NCI-H524 (cell line): Measurements from ENCODE around the gene R3HDM2.

ENCODE experiments used
- DNase-seq, 2 experiments: peaks; one replicate each; lab custom pipeline; 2025; lab: John Stamatoyannopoulos, UW

Gene R3HDM2

DNA sequence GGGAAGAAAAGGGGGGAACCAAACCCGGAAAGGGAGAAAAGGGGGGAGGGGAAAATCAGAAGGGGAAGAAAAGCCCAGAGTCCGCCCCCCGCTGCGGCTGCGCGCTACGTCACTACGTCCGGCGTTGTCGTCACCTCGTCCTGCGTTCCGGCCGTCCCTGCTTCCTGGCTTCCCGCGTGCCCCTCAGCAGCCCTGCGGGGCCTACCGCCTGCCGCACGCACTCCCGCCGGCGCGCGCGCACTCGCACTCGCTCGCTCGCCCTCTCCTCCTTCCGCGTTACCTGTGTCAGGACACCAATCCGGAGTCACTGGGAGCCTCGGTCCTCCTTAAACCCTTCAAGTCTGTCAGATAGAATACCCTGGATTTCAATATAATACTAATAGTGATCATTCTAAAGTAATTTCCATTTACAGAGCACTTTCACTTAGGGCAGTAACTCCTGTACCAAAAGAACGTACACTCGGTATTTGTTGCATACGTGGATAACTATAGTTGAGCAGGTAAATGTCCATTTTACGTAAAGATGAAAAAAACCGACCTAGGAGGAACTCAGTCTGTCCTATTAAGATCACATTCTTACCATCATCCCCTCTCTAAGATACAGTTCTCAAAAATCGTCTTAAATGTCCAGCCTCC lies at the start of gene R3HDM2:
Gene R3HDM2 (minus strand): TSS at position 113 of the 636 bp plus-strand sequence. CDS start 120,615 bp downstream, outside the sequence.
- peak; percentile 89 to 91 for DNase-seq

- no peak for DNase-seq
Observed at GRCh38 chr12:57479376-57480115, 48.7 kb upstream of the R3HDM2 start, which contains the start of gene ARHGAP9. TSS of gene ARHGAP9 (minus strand) at chr12:57479866. CDS start at chr12:57479406, 460 bp downstream.

DNA sequence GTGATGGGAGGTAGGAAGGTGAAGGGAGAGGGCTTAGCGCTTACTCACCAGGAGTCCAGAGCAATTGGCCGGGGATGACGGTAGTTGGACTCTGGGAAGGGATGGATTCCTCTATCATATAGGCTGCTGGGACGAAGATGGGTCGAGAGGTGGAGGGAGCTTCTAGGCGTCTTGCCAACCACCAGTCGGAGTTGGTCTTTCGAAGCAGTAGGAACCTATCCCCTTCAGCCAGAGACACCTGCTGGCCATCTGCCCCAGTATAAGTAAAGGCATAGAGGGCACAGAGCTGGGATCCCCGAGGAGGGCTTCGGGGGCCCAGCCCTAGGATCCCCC lies 48.2 kb upstream of the R3HDM2 start:
- DNase-seq = peak in 1 of 2 experiments; percentile 28

- DNase-seq = no peak
Observed at GRCh38 chr12:57477710-57478681, 47.2 kb upstream of the R3HDM2 start.

GRCh38 chr12:57476993-57477709 lies 46.3 kb upstream of the R3HDM2 start:
- DNase-seq = no peak

DNA sequence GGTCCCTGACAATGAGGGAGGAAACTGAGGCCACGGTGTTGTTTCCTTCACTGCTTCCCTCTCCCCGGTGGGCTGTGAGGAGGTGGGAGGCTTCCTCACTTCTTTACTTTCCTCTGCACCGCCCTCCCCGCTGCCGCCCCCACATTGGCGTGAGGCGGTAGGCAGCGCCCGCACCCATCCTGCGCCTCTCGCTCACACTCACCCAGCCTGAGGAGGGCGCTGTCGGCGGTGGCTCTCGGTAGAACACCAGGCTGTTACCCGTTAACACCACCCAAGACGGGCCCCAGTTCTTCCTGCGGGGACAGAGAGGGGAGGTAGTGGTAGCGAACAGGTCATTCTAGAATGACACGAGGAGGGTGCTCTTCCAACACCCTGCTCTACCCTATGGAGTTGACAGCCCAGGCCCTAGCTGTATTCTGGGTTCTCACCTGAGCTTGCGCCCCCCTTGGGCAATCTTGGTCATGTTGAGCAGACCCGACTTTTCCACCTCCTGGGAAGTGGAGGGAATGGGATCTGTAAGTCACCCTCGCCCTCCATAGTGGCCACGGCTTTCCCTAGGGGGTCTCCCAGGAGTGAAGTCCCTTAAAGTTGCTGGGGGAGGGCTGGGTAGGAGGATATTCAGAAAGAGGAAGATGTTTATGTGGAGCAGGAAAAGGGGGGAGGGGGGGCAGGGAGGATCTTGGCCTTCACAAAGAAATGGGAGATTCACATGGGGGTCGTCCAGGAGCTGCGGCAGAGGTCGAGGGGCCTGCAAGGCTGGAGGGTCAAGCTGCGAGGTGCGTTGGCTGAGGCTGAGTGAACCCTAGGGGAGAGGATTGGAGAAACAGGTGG lies 45.5 kb upstream of the R3HDM2 start:
- DNase-seq = no peak

GRCh38 chr12:57475271-57476161 lies 44.7 kb upstream of the R3HDM2 start:
- no peak for DNase-seq

DNA sequence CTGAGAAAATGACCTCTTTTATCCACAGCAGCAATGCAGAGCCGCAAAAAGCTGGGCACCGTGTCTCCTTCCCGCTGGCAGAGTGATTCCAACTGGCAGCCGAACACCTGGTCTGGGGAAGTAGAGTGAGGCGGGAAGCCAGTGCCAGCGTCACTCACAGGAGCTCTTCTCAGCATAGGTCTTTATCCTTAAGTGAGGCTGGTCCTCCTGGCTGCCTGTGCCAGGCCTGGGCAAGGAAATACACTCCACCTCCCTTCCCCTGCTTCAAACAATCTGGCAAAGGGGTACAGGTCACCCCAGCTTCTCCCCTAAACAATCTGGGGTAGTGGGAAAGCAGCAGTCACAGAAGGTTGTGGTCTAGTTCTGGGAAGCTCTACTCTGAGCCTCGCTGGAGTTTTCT lies 44.0 kb upstream of the R3HDM2 start:
- DNase-seq = no peak

DNA sequence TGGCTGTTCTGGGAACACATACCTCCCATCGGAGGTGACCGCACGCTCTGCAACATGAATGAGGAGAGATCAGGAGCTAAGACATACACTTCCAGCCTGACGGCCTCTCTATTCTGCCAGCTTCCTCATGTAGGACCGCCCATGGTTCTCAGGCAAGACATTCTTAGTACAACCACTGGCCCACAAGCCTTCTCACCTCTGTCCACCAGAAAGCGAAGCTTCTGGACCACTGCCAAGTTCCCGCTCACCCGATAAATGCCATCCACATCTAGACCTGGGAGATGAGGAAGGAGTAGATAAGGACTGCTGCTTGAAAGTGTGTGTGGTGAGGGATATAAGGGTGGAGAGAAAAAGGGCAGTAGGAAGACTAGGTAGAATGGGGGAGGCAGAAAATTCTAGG lies 43.6 kb upstream of the R3HDM2 start:
- DNase-seq = no peak

GRCh38 chr12:57473886-57474285 lies 43.0 kb upstream of the R3HDM2 start:
- no peak for DNase-seq

DNA sequence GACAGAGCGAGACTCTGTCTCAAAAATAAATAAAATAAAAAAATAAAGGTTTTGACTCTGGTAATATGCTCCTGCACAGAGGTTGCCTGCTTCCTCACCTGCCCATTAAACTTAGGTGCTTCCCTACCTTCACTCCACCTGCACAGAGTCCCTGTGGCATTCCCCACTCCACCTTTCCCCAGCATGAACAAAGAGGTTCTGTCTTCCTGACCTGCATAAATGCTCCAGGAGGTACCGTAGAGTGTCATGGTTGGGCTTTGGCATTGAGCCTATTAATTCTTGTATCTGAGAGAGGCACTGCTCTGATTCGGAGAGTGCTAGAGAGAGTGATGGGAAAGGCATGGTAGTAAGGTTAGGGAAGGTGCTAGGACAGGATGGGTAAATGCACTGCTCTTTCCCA lies 42.5 kb upstream of the R3HDM2 start:
- no peak for DNase-seq

DNA sequence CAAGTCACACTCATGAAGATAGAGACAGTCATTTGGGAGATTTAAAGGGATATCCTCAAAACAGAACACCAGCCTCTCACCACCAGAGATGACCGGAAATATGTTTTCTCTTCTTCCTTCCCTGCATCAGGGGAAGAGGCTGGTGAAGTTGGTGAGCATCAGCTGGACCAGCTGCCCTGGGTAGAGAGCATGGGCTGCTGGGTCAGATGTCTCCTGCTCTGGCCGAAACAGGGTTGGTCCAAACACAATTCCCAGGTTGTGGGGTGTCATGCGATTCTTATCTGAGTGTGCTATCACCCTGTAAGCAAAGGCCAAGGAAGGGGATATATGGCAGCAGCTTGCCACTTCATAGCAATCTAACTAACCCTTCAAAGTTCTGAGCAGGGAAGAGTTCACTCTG lies 41.5 kb upstream of the R3HDM2 start:
- DNase-seq = no peak

DNA sequence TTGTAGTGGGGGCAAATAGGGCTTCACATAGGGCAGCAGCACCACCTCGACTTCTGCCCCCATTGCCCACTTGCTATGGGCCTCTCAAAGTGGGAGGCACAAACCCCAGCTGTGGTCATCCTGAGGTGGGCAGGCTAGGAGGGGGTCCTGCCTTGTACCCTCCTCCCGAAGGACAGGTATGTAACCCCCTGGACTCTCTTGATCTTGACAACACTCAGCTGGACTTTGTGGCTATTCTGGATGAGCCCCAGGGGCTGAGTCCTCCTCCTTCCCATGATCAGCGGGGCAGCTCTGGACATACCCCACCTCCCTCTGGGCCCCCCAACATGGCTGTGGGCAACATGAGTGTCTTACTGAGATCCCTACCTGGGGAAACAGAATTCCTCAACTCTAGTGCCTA lies 40.8 kb upstream of the R3HDM2 start:
- no peak for DNase-seq

GRCh38 chr12:57470970-57471656 lies 40.3 kb upstream of the R3HDM2 start:
- no peak for DNase-seq

- DNase-seq = no peak
Observed at GRCh38 chr12:57470286-57470969, 39.6 kb upstream of the R3HDM2 start.

DNA sequence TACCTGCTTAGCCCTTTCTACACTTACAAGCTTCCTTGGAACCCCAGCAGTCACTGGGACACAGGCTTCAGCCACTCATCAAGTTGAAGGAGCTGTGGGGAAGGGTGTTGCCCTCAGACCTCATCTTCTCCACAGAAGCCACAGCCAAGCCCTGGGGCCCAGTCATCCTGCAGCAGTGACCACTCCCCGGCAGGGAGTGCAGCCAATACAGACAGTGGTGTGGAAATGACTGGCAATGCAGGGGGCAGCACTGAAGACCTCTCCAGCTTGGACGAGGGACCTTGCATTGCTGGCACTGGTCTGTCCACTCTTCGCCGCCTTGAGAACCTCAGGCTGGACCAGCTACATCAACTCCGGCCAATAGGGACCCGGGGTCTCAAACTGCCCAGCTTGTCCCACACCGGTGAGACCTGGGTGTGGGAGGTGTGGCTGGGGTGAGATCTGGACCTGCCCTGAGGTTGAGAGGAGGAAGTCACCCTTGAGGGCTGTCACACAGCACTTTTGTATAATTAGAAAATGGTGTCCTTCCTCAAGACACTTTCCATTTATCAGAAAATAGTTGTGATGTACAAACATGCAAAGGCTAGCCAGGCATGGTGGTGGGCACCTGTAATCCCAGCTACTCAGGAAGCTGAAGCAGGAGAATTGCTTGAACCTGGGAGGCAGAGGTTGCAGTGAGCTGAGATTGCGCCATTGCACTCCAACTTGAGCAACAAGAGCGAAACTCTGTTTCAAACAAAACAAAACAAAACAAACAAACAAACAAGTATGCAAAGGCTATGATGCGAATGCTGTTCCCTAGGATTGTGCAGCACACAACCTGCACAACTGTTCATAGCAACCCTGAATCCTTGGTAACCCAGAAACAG lies 38.7 kb upstream of the R3HDM2 start:
- no peak for DNase-seq

DNA sequence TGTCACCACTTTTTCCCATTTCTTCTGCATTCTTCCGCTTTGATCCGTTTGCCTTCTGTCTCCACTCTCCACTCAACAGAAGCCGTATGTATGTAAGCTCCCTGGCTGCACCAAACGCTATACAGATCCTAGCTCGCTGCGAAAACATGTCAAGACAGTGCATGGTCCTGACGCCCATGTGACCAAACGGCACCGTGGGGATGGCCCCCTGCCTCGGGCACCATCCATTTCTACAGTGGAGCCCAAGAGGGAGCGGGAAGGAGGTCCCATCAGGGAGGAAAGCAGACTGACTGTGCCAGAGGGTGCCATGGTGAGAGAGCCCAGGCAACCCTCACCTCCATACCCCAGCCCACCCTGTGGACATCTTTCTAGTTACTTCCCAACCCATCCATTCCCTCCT lies 37.1 kb upstream of the R3HDM2 start:
- no peak for DNase-seq
